ENCODE data around the gene PCYT1A. TPM values are rescaled to one million over a fixed set of nuclear protein-coding genes. Genes with fewer than 3 reads are reported as not detected.
"Not testable (repeated sequence)": the region's sequence is repeated elsewhere in the genome, so short reads cannot be mapped to it uniquely, and the experiment has no call there.

The PCYT1A gene
- total RNA-seq, 1 experiment from 2014 or later = 64.6 TPM

DNA sequence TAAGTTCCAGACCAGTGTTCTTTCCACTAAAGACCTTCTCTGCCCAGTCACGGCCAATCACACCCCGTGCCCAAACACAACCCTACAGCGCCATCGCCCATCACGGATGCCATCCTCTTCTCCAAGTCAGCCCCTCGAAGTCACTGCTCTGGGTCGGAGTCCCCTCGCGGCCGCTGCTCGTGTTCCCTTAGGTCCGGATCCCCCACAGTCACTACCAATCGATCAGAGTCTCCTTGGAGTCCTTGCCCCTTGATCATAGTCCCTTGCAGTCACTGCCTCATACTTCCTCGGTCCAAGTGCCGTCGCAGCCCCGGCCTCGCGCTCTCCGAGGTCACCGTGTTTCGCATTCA lies 461 bp downstream of the PCYT1A start:
- peak; percentile 28 for DNase-seq (ENCODE audit: low read depth)

DNA sequence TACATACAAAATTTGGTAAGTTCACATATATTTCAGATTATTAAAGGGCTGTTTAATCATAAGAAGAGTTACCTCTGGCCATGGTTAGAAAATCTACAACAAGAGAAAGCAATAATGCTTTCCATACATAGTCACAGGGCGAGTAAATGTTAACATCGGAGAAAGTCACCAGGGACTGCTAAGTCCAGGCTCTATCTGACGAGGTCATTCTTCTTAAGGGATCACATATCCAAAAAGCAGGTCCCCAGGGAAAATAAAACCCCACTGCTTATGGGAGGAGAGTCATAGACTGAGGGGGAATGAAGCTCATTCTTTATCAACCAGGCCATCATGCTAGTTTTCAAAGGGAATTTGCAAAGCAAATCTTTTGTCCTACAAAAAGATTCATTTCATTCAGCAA lies 3.1 kb downstream of the PCYT1A start:
- DNase-seq (ENCODE audit: low read depth) = no peak

DNA sequence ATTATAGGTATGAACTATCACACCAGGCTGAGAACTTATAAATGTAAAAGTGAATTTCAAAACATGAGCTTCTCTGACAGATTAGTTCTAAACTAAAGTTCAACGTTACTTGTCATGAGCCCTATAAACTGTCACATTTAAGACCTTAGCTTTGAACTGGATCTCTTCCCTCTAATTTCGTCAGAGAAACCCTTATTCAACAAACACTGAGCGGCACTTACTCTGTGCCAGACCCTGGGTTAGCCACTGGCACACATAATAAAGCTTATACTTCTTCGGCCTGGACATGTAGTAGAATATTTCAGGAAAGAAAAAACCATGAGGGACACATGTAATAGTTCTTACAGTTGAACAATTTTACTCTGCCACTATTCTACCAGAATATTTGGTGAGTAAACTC lies 5.6 kb downstream of the PCYT1A start:
- no peak for DNase-seq (ENCODE audit: low read depth)

DNA sequence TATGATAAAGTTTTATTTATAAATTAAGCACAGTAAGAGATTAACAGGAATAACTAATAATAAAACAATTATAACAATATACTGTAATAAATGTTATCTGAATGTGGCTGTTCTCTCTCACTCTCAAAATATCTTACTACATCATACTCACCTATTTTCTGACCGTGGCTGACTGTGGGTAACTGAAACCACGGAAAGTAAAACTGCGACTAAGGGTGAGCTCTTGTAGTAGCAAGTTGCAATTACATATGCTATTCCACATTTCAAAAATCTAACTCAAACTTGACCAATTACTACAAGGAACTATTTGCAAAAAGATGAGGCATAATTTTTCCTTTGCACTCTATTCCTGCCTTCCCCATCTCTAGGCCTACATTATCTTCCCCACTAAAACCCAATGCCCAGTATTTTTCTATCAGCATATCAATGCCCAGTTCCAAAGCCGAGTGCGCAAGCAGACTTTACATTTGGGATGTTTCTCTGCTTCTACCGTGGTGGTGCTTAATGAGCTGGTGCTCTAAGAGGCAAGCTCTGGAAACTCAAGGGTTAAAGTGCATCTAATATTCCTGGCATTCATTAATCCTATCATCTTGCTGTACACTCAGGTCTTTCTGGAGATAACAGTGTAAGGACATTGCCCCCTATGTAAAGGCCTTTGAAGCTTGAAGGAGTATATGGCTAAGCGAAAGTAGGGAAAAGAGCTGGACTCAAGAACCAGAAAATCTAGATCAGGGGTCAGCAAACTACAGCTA lies 6.7 kb downstream of the PCYT1A start:
- no peak for DNase-seq (ENCODE audit: low read depth)

DNA sequence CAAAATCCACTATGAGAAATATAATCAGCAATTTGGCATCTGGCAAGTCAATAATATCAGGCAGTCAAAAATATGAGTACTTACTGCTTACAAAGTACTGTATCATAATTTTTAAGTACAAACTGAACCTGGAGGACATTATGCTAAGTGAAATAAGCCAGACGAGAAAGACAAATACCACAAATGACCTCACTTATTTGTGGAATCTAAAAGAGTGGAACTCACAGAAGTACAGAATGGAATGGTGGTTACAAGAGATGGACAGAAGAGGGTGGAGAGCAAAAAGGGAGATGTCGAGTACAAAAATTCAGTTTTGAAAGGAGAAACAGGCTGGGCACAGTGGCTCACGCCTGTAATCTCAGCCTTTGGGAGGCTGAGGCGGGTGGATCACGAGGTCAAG lies 12.4 kb downstream of the PCYT1A start:
- no peak for DNase-seq (ENCODE audit: low read depth)

DNA sequence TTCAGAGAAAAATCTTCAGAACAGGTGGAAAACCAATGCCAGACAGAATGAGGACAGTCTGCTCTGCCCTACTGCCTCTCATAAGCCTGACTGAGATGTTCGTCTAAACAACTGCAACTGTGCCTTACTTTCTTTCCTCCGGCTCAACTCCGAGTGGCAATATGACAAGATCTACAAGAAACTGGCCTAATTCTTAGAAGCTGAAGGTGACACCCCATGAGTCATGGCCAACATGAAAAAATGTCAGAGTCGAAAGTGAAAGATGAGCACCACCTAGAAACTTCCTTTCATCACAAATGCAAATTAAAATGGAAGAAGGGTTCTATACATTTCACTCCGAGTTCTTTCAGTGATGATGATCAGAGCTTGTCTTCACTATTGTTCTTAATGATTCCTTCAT lies 12.9 kb downstream of the PCYT1A start:
- DNase-seq (ENCODE audit: low read depth) = peak; percentile 51

DNA sequence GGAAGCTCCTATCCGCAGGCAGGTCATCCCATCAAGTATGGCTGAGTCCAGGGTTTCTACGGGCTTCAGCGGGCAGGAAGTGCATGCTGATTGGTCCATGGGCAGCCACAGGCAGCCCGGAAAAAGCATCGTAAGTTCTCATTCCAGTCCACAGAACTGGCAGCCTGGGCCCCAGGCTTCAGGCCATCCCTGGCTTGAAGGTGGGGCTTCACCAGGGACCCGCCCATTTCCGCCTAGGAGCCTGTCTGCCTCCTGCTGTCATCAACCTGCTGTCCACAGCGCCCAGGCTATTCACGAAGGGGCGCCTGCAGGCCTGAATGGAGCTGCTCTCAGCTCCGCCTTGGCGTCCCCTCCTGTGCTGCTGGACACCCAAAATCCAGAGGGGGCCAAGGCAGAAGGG lies 13.9 kb downstream of the PCYT1A start:
- no peak for DNase-seq (ENCODE audit: low read depth)

DNA sequence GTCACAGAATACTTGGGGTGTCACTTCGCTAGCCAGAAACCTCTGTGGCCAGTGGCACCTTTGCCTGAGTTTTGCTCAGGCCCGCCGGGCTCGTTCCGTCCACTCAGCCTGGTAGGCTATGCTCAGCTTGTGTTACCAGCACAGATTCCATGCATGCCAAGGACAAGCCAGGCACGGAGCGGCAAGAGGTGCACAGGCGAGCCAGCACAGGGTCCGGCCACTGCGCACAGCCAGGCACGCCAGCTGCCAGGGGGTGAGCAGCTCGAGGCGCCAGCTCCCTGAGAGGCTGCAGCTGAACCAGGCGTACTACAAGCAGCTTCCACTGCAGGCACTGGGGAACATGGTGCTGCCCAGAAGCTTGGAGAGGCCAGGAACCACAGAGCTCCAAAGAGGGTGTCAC lies 14.7 kb downstream of the PCYT1A start:
- DNase-seq (ENCODE audit: low read depth) = no peak

DNA sequence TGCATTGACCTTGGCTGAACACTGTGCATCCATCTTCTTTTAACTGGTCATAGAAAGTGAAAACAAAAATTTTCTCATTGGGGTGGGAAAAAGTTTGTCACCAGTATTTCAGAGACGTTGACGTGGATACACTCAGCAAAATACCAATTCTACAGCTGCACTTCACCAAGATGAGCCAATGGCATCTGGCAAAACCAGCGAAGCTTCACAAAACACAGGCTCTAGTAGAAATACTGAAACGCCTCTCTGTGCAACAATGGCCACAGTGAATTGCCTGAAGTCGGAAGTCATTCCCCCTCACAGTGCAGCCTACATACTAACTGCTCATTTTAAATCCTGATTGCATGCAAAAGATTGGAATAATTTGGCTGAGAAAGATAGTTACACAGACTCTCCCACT lies 17.0 kb downstream of the PCYT1A start:
- DNase-seq (ENCODE audit: low read depth) = no peak

DNA sequence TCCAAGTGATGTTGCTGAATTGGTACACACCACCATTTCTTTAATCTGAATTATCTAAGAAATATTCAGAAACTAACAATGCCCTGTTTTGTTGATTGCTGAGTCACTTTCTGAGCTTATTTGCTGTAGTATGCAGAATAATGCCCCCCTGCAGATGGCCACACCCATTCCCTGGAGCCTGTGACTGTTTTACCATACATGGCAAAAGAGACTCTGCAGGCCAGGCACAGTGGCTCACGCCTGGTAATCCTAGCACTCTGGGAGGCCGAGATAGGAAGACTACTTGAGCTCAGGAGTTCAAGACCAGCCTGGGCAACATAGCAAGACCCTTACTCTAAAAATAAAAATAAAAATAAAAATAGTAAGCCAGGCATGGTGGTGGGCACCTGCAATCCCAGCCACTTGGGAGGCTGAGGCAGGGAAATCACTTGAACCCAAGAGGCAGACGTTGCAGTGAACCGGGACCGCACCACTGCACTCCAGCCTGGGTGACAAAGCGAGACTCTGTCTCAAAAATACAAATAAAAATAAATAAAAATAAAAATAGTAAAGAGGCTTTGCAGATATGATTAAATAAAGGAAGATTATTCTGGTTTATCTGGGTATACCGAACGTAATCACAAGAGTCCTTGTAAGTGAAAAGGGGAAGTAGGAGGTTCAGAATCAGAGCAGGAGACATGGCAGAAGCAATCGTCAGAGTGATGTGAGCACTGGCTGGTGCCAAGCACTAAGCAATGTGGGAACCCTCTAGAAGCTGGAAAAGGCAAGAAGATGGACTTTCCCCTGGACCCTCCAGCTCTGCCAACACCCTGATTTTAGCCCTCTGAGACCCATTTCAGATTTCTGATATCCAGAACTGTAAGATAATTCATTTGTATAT lies 19.0 kb downstream of the PCYT1A start:
- DNase-seq (ENCODE audit: low read depth) = peak; percentile 86

DNA sequence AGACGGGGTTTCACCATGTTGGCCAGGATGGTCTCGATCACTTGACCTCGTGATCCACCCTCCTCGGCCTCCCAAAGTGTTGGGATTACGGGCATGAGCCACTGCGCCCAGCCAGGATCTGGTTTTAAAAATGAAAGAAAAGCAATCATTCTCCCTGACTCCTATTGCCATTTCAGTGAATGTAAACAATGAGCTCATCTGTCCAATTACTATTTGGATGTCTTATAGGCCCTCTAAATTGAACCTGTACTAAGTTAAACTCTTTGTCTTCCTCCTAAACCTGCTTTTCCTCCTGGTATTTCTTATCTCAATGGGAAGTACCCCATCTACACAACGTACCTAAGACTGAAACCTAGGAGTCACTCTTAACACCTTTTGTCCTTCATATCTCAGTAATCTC lies 23.7 kb downstream of the PCYT1A start:
- no peak for DNase-seq (ENCODE audit: low read depth)

DNA sequence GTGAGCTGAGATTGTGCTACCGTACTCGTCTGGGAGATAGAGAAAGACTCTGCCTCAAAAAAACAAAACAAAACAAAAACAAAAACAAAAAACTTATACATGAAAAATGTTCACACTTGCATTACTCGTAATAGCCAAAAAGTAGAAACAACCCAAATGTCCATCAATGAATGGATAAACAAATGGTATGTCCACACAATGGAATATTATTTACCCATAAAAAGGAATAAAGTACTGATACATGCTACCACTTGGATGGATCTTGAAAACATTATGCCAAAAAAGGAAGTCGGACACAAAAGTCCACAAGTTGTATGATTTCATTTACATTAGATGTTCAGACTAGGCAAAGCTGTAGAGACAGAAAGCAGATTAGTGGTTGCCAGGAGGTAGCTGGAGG lies 26.7 kb downstream of the PCYT1A start:
- DNase-seq (ENCODE audit: low read depth) = no peak

DNA sequence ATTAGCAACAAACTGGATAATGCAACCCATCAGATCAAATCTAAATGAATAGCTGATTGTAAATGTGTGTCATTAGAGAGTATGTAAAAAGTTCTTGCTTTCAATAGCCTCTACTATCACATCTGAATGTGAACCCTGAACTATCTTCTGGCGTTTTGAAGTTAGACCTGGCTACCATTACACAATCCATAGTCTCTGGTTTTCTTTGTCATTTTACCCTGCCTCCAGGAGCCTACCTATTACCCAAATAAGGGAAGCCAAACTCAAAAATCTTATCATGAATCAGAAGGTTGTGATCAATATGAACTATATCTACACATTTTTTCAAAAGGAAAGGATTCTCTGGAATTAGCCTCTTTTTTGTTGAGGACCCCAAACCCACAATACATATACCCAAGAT lies 31.8 kb downstream of the PCYT1A start:
- no peak for DNase-seq (ENCODE audit: low read depth)

DNA sequence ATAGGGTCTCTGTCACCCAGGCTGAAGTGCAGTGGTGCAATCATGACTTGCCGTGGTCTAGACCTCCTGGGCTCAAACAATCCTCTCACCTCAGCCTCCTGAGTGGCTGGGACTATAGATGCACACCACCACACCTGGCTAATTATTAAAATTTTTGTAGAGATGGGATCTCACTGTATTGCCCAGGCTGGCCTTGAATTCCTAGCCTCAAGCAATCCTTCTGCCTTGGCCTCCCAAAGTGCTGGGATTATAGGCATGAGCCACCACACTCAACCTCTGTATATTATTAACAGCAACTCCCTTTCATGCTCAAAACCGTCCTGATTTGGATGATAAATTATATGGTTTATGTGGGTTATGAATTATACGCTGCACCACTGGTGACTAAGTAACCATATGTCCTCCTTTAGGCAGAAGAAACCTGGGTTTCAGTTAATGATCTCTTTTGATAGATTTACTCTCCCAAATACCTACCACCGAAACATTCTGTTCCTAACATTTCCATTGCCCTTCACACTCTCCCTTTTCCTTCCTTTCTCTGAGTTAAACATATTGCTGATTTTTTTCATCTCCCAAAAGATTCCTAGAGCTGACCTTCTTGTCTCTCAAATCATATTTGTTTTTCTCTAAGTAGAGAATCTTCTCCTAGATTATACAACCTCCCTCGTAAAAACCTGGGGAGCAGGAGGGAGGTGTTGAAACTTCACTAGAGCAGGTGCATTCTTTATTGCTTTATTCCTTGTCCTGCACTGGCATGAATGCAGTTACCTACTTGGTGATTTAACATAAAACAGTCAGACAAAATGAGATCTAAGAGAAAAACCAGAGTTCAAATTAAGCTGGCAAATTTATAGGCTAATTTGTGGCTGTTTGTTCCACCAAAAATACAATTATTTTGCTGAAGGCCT lies 32.9 kb downstream of the PCYT1A start:
- no peak for DNase-seq (ENCODE audit: low read depth)

DNA sequence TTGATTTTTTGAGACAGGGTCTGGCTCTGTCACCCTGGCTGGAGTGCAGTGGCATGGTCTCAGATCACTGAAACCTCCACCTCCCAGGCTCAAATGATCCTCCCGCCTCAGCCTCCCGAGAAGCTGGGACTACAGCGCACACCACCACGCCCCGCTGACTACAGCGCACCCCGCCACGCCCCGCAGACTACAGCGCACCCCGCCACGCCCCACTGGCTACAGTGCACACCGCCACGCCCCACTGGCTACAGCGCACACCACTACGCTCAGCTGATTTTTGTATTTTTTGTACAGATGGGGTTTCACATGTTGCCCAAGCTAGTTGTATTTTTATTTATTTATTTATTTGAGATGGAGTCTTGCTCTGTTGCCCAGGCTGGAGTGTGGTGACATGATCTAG lies 35.6 kb downstream of the PCYT1A start:
- no peak for DNase-seq (ENCODE audit: low read depth)

DNA sequence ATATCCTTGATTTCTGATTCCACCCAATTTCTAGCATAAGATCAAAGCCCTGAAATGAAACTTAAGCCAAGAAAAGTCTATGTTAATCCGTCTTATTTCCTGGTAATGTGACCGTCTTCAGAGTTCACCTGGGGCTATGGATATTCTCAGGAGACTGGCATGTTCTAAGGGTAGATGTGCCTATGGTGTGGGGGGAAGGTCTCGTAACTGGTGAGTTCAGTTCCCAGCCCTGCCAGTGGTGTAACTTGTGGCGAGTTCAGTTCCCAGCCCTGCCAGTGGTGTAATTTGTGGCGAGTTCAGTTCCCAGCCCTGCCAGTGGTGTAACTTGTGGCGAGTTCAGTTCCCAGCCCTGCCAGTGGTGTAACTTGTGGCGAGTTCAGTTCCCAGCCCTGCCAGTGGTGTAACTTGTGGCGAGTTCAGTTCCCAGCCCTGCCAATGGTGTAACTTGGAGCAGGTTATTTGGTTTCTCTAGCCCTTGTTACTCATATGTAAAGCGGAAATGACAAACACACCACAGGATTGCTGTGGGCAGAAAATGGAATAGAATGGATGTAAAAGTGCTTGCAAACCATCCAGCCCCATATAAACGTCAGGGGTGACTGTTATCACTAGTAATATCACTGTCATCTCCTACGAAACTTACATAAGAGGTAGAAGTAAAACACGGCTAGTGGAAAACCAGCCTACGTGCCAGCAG lies 40.8 kb downstream of the PCYT1A start:
- DNase-seq (ENCODE audit: low read depth) = peak; percentile 94

DNA sequence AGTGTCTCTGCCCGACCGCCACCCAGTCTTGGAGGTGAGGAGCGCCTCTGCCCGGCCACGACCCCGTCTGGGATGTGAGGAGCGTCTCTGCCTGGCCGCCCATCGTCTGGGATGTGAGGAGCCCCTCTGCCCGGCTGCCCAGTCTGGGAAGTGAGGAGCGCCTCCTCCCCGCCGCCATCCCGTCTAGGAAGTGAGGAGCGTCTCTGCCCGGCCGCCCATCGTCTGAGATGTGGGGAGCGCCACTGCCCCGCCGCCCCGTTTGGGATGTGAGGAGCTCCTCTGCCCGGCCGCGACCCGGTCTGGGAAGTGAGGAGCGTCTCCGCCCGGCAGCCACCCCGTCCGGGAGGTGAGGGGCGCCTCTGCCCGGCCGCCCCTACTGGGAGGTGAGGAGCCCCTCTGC lies 43.4 kb downstream of the PCYT1A start:
- not testable (repeated sequence) for DNase-seq (ENCODE audit: low read depth)

DNA sequence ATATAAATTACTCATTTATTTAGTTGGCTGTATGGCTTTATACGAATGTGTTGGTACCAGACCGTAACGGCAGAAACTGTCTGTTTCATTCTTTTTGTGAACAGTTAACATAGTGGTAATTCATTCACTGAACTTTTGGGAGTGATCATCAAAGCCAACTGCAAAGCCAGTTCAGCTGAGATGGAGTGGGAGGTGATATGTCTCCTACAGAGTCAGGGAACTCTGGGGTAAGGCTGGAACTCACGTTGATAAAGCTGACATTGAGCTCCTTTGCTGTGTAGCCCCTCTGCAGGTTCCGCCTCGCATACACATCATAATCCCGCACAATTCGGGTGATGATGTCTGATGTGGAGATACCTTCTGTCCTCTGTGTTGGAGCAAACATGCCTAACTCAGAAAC lies 45.8 kb downstream of the PCYT1A start:
- no peak for DNase-seq (ENCODE audit: low read depth)

DNA sequence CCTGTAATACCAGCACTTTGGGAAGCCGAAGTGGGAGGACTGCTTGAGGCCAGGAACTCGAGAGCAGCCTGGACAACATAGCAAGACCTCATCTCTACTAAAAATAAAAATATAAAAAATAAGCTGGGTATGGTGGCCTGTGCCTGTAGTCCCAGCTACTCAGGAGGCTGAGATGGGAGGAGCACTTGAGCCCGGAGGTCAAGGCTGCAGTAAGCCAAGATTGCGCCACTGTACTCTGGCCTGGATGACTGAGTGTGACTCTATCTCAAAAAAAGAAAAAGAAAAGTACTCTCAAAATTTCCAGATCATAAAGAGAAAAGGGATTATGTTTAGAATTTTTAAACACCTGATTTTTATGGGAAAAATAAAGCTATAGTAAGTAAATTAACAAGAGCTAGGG lies 47.1 kb downstream of the PCYT1A start:
- DNase-seq (ENCODE audit: low read depth) = no peak

DNA sequence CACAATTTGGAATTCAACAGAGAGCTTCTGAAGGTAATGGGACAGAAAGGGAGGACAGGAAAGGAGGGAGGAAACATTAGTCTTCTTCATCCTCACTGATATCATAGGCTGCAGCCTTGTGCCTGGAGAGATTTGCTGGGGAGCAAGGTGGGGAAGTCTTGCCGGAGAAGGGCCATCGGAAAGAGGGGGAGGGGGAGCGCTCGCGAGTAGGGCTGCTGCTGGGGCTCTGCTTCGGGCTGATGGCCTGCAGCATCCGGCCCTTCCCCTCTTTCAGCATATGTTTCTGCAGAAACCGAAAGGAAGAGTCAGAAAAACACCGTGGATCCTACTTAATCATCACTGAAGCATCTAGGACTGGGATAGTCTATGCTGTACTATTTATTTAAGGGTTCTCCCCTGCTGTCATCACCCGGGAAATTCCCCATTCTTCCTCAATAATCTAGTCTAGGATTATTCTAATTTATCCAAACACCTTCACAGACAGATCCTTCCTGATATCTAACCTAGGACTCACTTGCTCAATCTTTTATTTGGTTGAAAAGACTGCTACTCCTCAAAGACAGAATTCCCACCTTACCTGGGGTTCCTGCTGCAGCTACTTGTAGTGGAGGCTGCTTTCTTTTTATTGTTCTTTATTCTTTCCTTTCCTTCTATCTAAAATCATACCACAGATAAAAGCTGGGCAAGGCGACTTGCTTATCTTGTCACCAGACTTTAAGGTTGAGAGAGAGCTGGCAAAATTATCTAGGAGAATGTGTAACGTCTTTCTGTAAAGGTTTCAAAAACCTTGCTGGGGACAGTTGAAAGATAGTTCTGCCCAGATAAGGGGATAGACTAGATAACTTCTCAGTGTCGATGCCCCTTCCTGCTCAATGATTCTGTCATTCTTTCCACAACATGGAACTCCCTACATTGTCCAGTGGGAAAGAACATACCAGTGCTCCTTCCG lies 48.6 kb downstream of the PCYT1A start:
- DNase-seq (ENCODE audit: low read depth) = no peak

DNA sequence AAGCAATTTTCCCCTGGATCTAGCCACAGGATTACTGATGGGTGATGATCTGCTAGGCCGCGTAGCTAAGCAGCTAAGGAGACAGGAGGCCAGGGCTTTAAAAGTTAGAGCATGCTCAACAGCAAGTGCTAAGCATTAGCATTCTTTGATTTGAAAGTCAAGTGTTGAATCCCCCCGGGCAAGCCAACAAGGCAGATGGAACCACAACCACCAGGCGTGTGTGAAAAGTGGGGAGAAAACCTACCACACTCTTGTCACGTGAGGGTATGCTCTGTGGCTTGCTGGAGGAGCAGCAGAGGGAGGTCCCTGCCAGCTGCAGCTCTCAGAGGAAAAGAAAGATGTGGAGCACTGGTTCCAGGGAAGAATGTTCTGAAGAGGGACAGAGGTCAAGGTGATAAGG lies 50.3 kb downstream of the PCYT1A start:
- no peak for DNase-seq (ENCODE audit: low read depth)
